GM18873 (cell line): ENCODE results near the gene RERE.
A peak's percentile ranks its signal among the peaks of the same experiment; 100 is the strongest.
"Not testable (repeated sequence)": the region's sequence is repeated elsewhere in the genome, so short reads cannot be mapped to it uniquely, and the experiment has no call there.

Experiments
- ATAC-seq: cut with Tn5 transposase; IDR thresholded peaks from one replicate; pipeline ENCODE4 v1.9.1; 2021; ENCODE audit warnings: mild to moderate bottlenecking, moderate library complexity, moderate number of reproducible peaks; ENCODE audit not compliant: unreplicated experiment, low FRiP score

Gene RERE

GRCh38 chr1:8621785-8622348, 195.6 kb downstream of the RERE start:
- ATAC-seq = not testable (repeated sequence)

GRCh38 chr1:8621034-8621582, 196.3 kb downstream of the RERE start:
- ATAC-seq = not testable (repeated sequence)

GRCh38 chr1:8619917-8620502, 197.4 kb downstream of the RERE start:
- not testable (repeated sequence) for ATAC-seq

GRCh38 chr1:8619419-8619818, 198.0 kb downstream of the RERE start:
- not testable (repeated sequence) for ATAC-seq

- not testable (repeated sequence) for ATAC-seq
Observed at GRCh38 chr1:8616791-8617190, 200.6 kb downstream of the RERE start.

- ATAC-seq = not testable (repeated sequence)
Observed at GRCh38 chr1:8611634-8612515, 205.6 kb downstream of the RERE start.

GRCh38 chr1:8607906-8608305, 209.5 kb downstream of the RERE start:
- no peak for ATAC-seq

GRCh38 chr1:8604041-8604945, 213.1 kb downstream of the RERE start:
- ATAC-seq = peak; percentile 81

GRCh38 chr1:8603220-8603616, 214.2 kb downstream of the RERE start:
- ATAC-seq = no peak

- no peak for ATAC-seq
Observed at GRCh38 chr1:8602471-8603219, 214.8 kb downstream of the RERE start.

GRCh38 chr1:8600336-8600735, 217.1 kb downstream of the RERE start:
- ATAC-seq = no peak

GRCh38 chr1:8599646-8600212, 217.7 kb downstream of the RERE start:
- no peak for ATAC-seq

- ATAC-seq = no peak
Observed at GRCh38 chr1:8598783-8599182, 218.7 kb downstream of the RERE start.

GRCh38 chr1:8598060-8598724, 219.2 kb downstream of the RERE start:
- no peak for ATAC-seq

- no peak for ATAC-seq
Observed at GRCh38 chr1:8597455-8597854, 220.0 kb downstream of the RERE start.

GRCh38 chr1:8595941-8596340, 221.5 kb downstream of the RERE start:
- no peak for ATAC-seq

GRCh38 chr1:8595332-8595731, 222.1 kb downstream of the RERE start:
- ATAC-seq = no peak

- ATAC-seq = not testable (repeated sequence)
Observed at GRCh38 chr1:8593292-8593691, 224.1 kb downstream of the RERE start.

- ATAC-seq = no peak
Observed at GRCh38 chr1:8591569-8591968, 225.9 kb downstream of the RERE start.
